ENCODE data around the gene BDH2. TPM values are rescaled to one million over a fixed set of nuclear protein-coding genes. Genes with fewer than 3 reads are reported as not detected.

BDH2 gene
- polyA plus RNA-seq, result 10 to 100 TPM; 19.8 to 97.2 (median 35.1) TPM

DNA sequence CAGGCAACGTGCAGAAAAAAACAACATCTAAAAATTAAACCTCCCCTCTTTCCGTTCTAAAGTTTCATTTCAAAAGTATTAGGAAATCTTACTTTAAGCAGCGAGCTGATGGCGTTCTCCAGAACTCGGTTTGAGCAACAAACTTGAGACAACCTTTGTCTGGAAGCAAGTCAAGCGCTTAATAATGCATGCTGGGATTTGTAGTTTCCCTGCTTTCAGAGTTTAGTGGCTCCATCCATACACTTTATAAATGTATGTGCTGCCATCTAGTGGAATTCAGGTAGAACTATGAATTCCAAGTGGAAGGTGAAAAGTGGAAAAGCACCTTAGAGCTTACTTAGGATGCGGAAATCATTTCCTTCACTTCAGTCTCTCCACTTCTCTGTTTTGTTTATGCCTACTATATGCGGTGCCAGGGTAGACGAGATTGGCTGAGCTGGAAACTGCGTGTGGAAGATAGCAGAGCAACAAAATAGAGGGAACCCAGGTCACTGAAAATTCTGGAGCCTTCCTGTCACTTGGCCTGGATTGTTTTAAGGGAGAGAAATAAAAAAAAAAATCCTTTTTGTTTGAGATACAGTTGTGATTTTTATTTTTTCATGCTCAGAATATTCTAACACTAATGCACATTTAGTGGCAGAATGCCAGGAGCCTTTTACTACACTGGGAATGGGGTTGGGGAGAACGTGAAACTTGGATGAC, at the start of gene BDH2:
Gene BDH2 (minus strand): TSS at position 144 of the 702 bp plus-strand sequence. CDS start 3,580 bp downstream, outside the sequence.
- 9 to 11% (median 11%) methylated on average over 11 of the region's 11 CpGs for WGBS, 3 donors
- H3K27ac ChIP-seq (ENCODE audit: low read depth, low read length), result no peak within 1 kb of the TSS

DNA sequence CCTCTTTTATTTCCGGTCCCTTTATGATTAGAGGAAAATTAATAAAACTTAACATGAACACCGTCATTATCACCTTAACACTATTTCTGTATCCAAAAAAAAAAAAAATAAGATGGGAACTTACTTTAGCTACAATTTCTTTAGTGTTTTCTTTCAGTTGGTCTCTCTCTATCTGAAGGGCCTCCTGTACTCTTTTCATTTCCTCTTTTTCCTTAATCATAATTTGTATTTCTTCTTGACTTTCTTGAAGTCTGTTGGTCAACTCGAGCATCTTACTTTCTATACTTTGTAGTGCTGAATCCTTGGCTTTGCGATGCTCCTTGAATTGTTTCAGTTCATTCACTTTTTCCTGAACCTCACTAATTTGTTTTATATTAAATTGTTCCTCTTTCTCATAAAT, 45.3 kb upstream of the BDH2 start:
- WGBS, 3 donors, result 92 to 97% (median 95%) methylated on average over 4 of the region's 4 CpGs
- H3K27ac ChIP-seq (ENCODE audit: low read depth, low read length), result no peak overlapping the region

DNA sequence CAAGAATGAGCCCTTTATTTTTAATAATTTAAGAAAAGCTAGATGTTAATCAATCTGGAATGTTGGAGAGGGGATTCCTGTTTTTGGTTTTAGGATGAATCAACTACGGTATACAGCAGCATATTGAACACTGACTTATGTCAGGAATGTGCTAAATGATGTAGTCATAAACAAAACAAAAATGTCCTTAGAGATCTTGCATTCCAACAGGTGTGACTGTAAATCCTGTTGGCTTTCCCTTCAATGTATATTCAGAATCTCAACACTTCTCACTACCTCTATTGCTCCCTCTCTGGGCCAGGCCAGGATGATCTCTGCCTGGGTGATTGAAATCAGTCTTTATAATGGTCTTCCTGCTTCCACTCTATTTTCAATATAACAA, 37.8 kb upstream of the BDH2 start:
- 88 to 96% (median 94%) methylated on average over 1 of the region's 1 CpG for WGBS, 3 donors
- no peak overlapping the region for H3K27ac ChIP-seq (ENCODE audit: low read depth, low read length)

DNA sequence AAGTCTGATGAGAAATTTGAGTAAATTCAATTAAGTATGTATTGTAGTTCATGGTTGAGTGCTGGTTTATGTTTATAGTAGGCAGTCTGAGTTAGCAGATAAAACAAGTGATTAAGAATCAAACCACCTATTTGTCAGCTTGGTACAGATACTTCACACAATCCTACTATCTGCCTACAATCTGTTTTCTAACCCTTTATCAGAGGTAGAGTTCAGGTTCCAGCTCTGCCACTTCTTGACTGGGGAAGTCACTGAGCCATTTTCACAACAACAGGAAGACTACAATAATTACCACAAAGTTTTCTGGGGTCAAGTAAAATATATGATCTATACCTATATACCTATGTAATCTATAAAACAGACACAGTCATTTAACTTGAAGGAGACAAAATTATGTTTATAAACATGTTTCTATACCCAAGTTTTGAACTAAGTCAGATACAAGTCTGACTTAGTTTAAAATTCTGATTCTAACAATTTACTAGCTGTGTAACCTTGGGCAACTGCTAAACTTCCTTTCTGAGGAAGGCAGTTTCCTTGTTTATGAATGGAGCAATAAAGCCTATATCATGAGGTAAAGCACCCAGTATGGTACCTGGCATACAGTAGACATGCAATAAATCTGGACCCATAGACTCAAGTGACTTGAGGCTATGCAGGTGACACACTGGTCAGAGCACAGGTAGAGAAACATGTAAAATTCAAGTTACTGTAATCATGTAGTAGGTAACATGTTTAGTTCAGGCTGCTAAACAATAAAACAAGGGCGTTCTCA, 37.2 kb upstream of the BDH2 start:
- WGBS, 3 donors, result 43 to 100% (median 43%) methylated on average over 1 of the region's 1 CpG
- no peak overlapping the region for H3K27ac ChIP-seq (ENCODE audit: low read depth, low read length)

DNA sequence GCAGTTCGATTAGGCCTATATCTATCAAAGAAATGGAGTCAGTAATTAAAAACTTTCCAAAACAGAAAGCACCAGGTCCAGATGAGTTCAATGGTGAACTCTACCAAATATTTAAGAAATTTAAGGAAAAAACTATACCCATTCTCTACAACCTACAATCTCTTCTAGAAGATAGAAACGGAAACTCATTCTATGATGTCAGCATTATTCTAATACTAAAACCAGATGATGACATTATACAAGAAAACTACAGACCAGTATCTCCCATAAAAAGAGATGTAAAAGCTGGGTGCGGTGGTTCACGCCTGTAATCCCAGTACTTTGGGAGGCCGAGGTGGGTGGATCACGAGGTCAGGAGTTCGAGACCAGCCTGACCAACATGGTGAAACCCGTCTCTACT, 29.5 kb upstream of the BDH2 start:
- WGBS, 3 donors, result 89 to 97% (median 91%) methylated on average over 8 of the region's 8 CpGs
- H3K27ac ChIP-seq (ENCODE audit: low read depth, low read length), result no peak overlapping the region

- 95% methylated on average over 3 of the region's 3 CpGs for WGBS, 3 donors
These were observed 26.5 kb upstream of the BDH2 start for GRCh38 chr4:103126126-103126525.

GRCh38 chr4:103123114-103123513, 23.5 kb upstream of the BDH2 start:
- WGBS, 3 donors, result 76 to 94% (median 77%) methylated on average over 3 of the region's 3 CpGs
- no peak overlapping the region for H3K27ac ChIP-seq (ENCODE audit: low read depth, low read length)

More at GRCh38 chr4:103126126-103126525, 26.5 kb upstream of the BDH2 start:
- H3K27ac ChIP-seq (ENCODE audit: low read depth, low read length), result no peak overlapping the region

DNA sequence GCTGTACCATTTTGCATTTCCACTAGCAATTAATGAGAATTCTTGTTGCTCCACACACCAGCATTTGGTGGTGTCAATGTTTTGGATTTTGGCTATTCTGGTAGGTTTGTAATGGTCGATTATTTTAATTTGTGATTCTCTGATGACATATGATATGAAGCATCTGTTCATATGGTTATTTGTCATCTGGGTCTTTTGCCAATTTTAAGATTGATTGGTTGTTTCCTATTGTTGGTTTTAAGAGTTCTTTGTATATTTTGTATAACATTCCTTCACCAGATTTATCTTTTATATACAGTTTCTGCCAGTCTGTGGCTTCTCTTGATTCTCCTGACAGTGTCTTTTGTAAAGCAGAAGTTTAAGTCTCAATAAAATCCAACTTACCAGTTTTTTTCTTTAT, 18.5 kb upstream of the BDH2 start:
- WGBS, 3 donors, result 80 to 91% (median 81%) methylated on average over 1 of the region's 1 CpG
- H3K27ac ChIP-seq (ENCODE audit: low read depth, low read length), result no peak overlapping the region

DNA sequence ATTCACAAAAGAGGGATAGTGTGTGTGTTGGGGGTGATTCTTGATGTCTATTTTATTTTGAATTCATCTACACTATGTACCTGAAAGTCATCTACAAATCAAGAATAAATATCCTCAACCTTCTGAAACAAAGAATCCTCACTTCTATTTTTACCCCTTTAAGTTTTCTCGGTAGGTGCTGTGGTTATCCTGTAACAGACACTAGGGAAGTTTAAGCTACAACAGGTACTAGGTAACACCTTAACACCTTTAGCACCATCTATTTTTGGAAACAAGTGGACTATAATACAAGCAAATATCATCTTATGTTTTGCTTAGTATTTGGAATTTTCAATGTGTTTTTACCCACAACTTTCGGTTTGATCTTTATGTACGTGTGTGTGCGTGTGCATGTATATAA, 12.0 kb upstream of the BDH2 start:
- 75 to 98% (median 85%) methylated on average over 4 of the region's 4 CpGs for WGBS, 3 donors
- no peak overlapping the region for H3K27ac ChIP-seq (ENCODE audit: low read depth, low read length)

DNA sequence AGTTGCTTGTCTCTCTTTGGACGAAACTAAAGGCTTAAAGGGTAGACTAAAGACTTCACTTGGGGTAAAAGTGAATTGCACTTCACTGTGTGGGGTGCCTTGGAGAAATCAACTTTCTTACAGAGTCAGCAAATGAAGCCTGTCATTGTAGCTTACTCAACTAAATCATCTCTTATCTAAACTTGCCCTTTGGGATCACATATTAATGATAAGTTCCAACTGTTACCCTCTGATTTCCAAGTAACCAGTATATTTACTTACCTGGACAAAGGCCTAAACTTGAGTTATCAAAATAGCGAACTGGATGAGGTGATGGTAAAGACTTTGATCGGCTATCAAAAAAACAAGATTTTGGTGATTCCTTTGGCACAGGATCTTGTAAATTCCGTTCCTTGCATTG, 8.9 kb upstream of the BDH2 start:
- 78 to 94% (median 83%) methylated on average over 4 of the region's 4 CpGs for WGBS, 3 donors
- H3K27ac ChIP-seq (ENCODE audit: low read depth, low read length), result no peak overlapping the region

GRCh38 chr4:103105558-103106356, 6.1 kb upstream of the BDH2 start:
- 94 to 97% (median 97%) methylated on average over 2 of the region's 2 CpGs for WGBS, 3 donors

GRCh38 chr4:103104886-103105285, 5.3 kb upstream of the BDH2 start:
- H3K27ac ChIP-seq (ENCODE audit: low read depth, low read length), result no peak overlapping the region
- WGBS, 3 donors, result 79 to 93% (median 82%) methylated on average over 3 of the region's 3 CpGs

More at GRCh38 chr4:103105558-103106356, 6.1 kb upstream of the BDH2 start:
- H3K27ac ChIP-seq (ENCODE audit: low read depth, low read length), result no peak overlapping the region

GRCh38 chr4:103100691-103101090, 1.1 kb upstream of the BDH2 start:
- H3K27ac ChIP-seq (ENCODE audit: low read depth, low read length), result no peak overlapping the region
- WGBS, 3 donors, result 58 to 66% (median 66%) methylated on average over 5 of the region's 5 CpGs

DNA sequence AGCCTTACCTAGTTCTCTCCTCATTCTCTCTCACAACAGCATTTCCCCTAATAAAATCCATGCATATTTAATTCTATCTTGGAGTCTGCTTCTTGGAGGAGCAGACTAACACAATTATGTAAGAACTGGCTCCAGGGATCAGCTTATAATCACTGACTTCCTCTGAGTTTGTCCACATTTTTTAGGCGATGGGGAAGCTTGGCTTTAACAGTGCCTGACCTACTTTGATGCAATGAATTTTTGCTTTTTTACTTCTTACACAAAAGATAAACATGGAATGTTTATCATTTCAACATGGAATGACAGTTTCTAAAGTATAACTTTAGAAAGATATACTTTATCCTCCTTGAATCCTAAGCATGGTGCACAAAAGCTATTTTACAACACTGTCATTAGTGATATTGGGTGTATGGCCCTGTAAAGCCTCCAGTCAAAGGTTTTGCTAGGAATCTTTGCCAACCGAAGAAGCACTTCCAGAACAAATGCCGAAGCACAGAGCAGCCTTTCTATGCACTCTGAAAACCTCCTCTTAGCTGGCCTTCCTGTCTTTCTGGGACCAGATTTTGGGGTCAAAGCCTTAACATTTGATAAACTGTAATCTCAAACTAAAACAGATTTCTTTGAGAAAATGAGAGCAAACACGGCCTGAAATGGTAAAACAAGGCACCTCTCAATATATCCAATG, 736 bp downstream of the BDH2 start:
- 8 to 18% (median 11%) methylated on average over 4 of the region's 4 CpGs for WGBS, 3 donors
- no peak overlapping the region for H3K27ac ChIP-seq (ENCODE audit: low read depth, low read length)

DNA sequence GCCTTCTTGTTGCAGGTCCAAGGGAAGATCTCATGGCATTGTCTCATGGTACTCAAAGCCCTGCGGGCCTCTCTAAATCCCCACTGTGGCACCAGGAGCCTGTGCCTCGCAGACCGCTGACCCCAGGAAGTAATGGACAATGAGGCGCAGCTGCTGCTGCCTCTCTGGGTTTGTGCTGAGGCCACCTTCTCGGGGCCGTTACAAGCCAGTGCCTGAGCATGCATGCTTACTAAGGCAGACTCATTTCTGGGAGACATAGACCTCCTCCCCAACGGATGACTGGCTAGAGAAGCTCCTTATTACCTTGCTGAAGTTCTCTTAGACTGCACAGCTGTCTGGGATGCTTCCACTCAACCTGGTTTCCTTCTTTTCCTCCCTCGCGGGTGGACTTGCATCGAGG, 1.3 kb downstream of the BDH2 start:
- whole genome bisulfite sequencing, 3 donors, result 59 to 84% (median 69%) methylated on average over 10 of the region's 10 CpGs
- no peak overlapping the region for H3K27ac ChIP-seq (ENCODE audit: low read depth, low read length)

GRCh38 chr4:103097112-103097511, 2.5 kb downstream of the BDH2 start:
- WGBS, 3 donors, result 25 to 92% (median 74%) methylated on average over 2 of the region's 2 CpGs
- H3K27ac ChIP-seq (ENCODE audit: low read depth, low read length), result no peak overlapping the region

GRCh38 chr4:103095080-103095479, 4.6 kb downstream of the BDH2 start:
- no peak overlapping the region for H3K27ac ChIP-seq (ENCODE audit: low read depth, low read length)
- 74 to 94% (median 85%) methylated on average over 3 of the region's 3 CpGs for WGBS, 3 donors

DNA sequence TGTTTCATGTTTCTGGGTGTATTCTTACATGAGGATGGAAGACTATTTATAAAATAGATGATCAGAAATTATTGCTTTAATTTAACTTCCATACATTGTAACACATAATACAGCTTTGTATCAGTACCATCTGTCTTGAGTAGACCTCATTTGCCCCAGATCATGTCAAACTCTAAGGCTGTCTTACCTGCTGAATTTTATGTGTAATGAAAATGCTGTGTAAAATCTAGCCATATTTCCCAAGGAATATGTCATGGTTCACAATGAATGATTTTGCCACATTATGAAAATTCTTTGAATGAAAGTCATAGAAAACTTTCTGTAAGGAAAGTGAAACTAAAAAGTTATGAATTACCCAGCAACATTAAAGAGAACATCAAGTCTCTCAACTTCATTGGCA, 7.4 kb downstream of the BDH2 start:
- H3K27ac ChIP-seq (ENCODE audit: low read depth, low read length), result no peak overlapping the region

All from adipose tissue (tissue), 3 donors.